ENCODE data around the gene PCDHGA3. TPM values are rescaled to one million over a fixed set of nuclear protein-coding genes. Genes with fewer than 3 reads are reported as not detected.

Gene PCDHGA3
- total RNA-seq, 1 donor from 2014 or later: not detected

- Mint-ChIP-seq H3K27ac (ENCODE audit: unreplicated experiment) (no peak overlapping the region), H3K27me3 (ENCODE audit: unreplicated experiment) (no peaks in the 10 kb centered on the region), H3K9me3 (ENCODE audit: unreplicated experiment) (peaks cover 57% of the 10 kb centered on the region), H3K36me3 (ENCODE audit: unreplicated experiment) (peaks cover 71% of the 10 kb centered on the region), H3K4me1 (ENCODE audit: unreplicated experiment) (peaks cover 12% of the 10 kb centered on the region), H3K4me3 (ENCODE audit: unreplicated experiment) (peak overlapping the region; percentile 98)
- TF ChIP-seq CTCF (IDR thresholded peaks at IDR 0.05): no peak
- DNase-seq (ENCODE audit: extremely low spot score, unreplicated experiment): no peak
These were observed 24.4 kb upstream of the PCDHGA3 start for GRCh38 chr5:141319202-141319601.

- H3K4me1 Mint-ChIP-seq (ENCODE audit: unreplicated experiment): peaks cover 12% of the 10 kb centered on the region
- no peak for DNase-seq (ENCODE audit: extremely low spot score, unreplicated experiment)
- H3K27ac Mint-ChIP-seq (ENCODE audit: unreplicated experiment): peak overlapping the region; percentile 100
- peaks cover 66% of the 10 kb centered on the region for H3K36me3 Mint-ChIP-seq (ENCODE audit: unreplicated experiment)
- peak overlapping the region; percentile 98 for H3K4me3 Mint-ChIP-seq (ENCODE audit: unreplicated experiment)
- no peak for TF ChIP-seq CTCF (IDR thresholded peaks at IDR 0.05)
- H3K27me3 Mint-ChIP-seq (ENCODE audit: unreplicated experiment): no peaks in the 10 kb centered on the region
- peaks cover 54% of the 10 kb centered on the region for H3K9me3 Mint-ChIP-seq (ENCODE audit: unreplicated experiment)
These were observed 23.9 kb upstream of the PCDHGA3 start for GRCh38 chr5:141319699-141320098.

GRCh38 chr5:141320225-141321169, 23.1 kb upstream of the PCDHGA3 start, which contains the start of gene TAF7:
Gene TAF7 (minus strand): TSS chr5:141320784. CDS start chr5:141320044, 740 bp downstream.
- peak; percentile 97 for DNase-seq (ENCODE audit: extremely low spot score, unreplicated experiment)
- H3K27me3 Mint-ChIP-seq (ENCODE audit: unreplicated experiment): no peaks in the 10 kb centered on the region
- peaks cover 12% of the 10 kb centered on the region for H3K4me1 Mint-ChIP-seq (ENCODE audit: unreplicated experiment)
- TF ChIP-seq CTCF (IDR thresholded peaks at IDR 0.05): peak; percentile 90
- H3K4me3 Mint-ChIP-seq (ENCODE audit: unreplicated experiment): peak within 1 kb of the TSS; percentile 98
- H3K36me3 Mint-ChIP-seq (ENCODE audit: unreplicated experiment): peaks cover 58% of the 10 kb centered on the region
- H3K27ac Mint-ChIP-seq (ENCODE audit: unreplicated experiment): peak within 1 kb of the TSS; percentile 100
- H3K9me3 Mint-ChIP-seq (ENCODE audit: unreplicated experiment): peaks cover 50% of the 10 kb centered on the region

- H3K27ac Mint-ChIP-seq (ENCODE audit: unreplicated experiment): no peak overlapping the region
- peaks cover 12% of the 10 kb centered on the region for H3K4me1 Mint-ChIP-seq (ENCODE audit: unreplicated experiment)
- no peaks in the 10 kb centered on the region for H3K27me3 Mint-ChIP-seq (ENCODE audit: unreplicated experiment)
- no peak for TF ChIP-seq CTCF (IDR thresholded peaks at IDR 0.05)
- no peak overlapping the region for H3K4me3 Mint-ChIP-seq (ENCODE audit: unreplicated experiment)
- peaks cover 47% of the 10 kb centered on the region for H3K9me3 Mint-ChIP-seq (ENCODE audit: unreplicated experiment)
- peaks cover 42% of the 10 kb centered on the region for H3K36me3 Mint-ChIP-seq (ENCODE audit: unreplicated experiment)
- no peak for DNase-seq (ENCODE audit: extremely low spot score, unreplicated experiment)
These were observed 21.4 kb upstream of the PCDHGA3 start for GRCh38 chr5:141322261-141322660.

Data from osteocyte (in vitro differentiated cells).